HepG2 (cell line): Measurements from ENCODE around the gene NFATC3. TPM values are rescaled to one million over a fixed set of nuclear protein-coding genes. Genes with fewer than 3 reads are reported as not detected.

Experiments
- CEBPZ ChIP-seq: IDR thresholded peaks from 2 replicates; pipeline ENCODE4 v1.6.1; 2012; ENCODE audit warnings: low read length, improper control_type of control experiment
- CHD4 ChIP-seq: fragments of 200-600 bp; sonication (generic); IDR thresholded peaks from 2 replicates; pipeline ENCODE4 v1.7.0; 2017; ENCODE audit warnings: mild to moderate bottlenecking, low read length, borderline replicate concordance
- FOXK1 ChIP-seq: sonication (generic); formaldehyde crosslinking; IDR thresholded peaks from 2 replicates; pipeline ENCODE4 v1.4.0; 2020; ENCODE audit warnings: low read depth, missing genetic modification reagents, borderline replicate concordance
- SAFB2 ChIP-seq: sonication (generic); formaldehyde crosslinking; IDR thresholded peaks from 2 replicates; pipeline ENCODE4 v1.5.1; 2020; ENCODE audit warnings: missing genetic modification reagents, low read depth, mild to moderate bottlenecking, borderline replicate concordance
- ZHX2 ChIP-seq, 2 experiments: sonication (generic) in 1 of 2; formaldehyde crosslinking in 1 of 2; IDR thresholded peaks; 2 replicates each; pipeline versions ENCODE4 v1.6.1 to v1.9.0; 2014 to 2022; ENCODE audit warnings: antibody characterized with exemption in 1 of 2, borderline replicate concordance in 1 of 2, inconsistent platforms in 1 of 2, low read depth in 1 of 2, missing genetic modification reagents in 1 of 2
- ZNF136 ChIP-seq: sonication (generic); formaldehyde crosslinking; IDR thresholded peaks from 2 replicates; pipeline ENCODE4 v1.8.1; 2022; ENCODE audit warnings: low read depth, mild to moderate bottlenecking, moderate library complexity, missing genetic modification reagents
- ZNF441 ChIP-seq: sonication (generic); formaldehyde crosslinking; IDR thresholded peaks from 2 replicates; pipeline ENCODE4 v1.7.0; 2021; ENCODE audit warnings: missing genetic modification reagents, borderline replicate concordance
- polyA plus RNA-seq, 8 experiments: library from polyadenylated mRNA; depleted of rRNA in 3 of 8; stranded (reverse) in 7 of 8; unstranded in 1 of 8; fragments of >200 nt; fragmentation: Illumina TruSeq in 4 of 8; extraction: Trizol in 4 of 8; gene quantifications; 2 replicates each; pipeline versions ENCODE4 v1.2.1 to v1.2.3, GENCODE V29; 2011 to 2016; ENCODE audit warnings: low read depth in 4 of 8, missing spikeins in 1 of 8, mixed read lengths in 1 of 8; ENCODE audit not compliant: insufficient read depth in 1 of 8
- total RNA-seq, 5 experiments: library from RNA; depleted of rRNA; stranded (reverse); fragments of >200 nt; fragmentation: Illumina TruSeq; extraction: Trizol; gene quantifications; 2 replicates each; pipeline ENCODE4 v1.2.3, GENCODE V29; 2016; ENCODE audit warnings: low read depth in 1 of 5

Gene NFATC3
- total and polyA plus RNA-seq, 2 of the 13 experiments (the other 11 are each of a cell fraction or from before 2014, with no cell fraction given): 52.6 to 62.7 TPM

GRCh38 chr16:68084504-68085258, 489 bp upstream of the NFATC3 start (continued):
- TF ChIP-seq CEBPZ (no peak), SAFB2 (CRISPR knock-in tag) (peak; percentile 81; the same call in 1 of the 2 replicates), CHD4 (peak; percentile 55; the same call in 1 of the 2 replicates), FOXK1 (CRISPR knock-in tag) (no peak; the same call in 1 of the 2 replicates), ZHX2 (IDR thresholded peaks at IDR 0.05; ENCODE audit: low read depth) (peak; percentile 72), ZHX2 (CRISPR knock-in tag; IDR thresholded peaks at IDR 0.05; ENCODE audit: borderline replicate concordance) (peak; percentile 95; the same call in 1 of the 2 replicates), ZNF136 (CRISPR knock-in tag) (peak; percentile 99), ZNF441 (CRISPR knock-in tag) (no peak)
